HG02763 (cell line): Measurements from ENCODE around the gene JAK3.
"Not testable (repeated sequence)": the region's sequence is repeated elsewhere in the genome, so short reads cannot be mapped to it uniquely, and the experiment has no call there.

Experiments
- ATAC-seq: cut with Tn5 transposase; IDR thresholded peaks from one replicate; pipeline ENCODE4 v1.9.1; 2021; ENCODE audit warnings: mild to moderate bottlenecking, moderate library complexity; ENCODE audit not compliant: unreplicated experiment

JAK3 gene

DNA sequence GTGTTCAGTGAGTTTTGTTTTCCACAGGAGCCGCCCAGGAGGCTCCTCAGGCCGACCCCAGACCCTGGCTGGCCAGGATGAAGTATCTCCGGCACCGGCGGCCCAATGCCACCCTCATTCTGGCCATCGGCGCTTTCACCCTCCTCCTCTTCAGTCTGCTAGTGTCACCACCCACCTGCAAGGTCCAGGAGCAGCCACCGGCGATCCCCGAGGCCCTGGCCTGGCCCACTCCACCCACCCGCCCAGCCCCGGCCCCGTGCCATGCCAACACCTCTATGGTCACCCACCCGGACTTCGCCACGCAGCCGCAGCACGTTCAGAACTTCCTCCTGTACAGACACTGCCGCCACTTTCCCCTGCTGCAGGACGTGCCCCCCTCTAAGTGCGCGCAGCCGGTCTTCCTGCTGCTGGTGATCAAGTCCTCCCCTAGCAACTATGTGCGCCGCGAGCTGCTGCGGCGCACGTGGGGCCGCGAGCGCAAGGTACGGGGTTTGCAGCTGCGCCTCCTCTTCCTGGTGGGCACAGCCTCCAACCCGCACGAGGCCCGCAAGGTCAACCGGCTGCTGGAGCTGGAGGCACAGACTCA is 40.0 kb downstream of the JAK3 start:
- ATAC-seq: no peak

DNA sequence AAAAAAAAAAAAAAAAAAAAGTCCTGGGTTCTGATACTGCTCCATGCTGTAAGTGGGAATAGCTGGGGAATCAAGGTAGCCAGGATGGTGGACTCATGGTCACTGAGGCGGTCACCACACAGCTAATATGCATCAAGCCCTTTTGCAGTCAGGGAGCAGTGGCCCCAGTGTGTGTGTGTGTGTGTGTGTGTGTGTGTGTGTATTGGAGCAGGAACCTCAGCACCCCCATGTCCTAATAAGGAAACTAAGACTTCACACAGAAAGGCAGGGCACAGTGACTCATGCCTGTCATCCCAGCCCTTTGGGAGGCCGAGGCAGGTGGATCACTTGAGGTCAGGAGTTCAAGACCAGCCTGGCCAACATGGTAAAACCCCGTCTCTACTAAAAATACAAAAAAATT is 40.8 kb downstream of the JAK3 start:
- ATAC-seq: no peak

DNA sequence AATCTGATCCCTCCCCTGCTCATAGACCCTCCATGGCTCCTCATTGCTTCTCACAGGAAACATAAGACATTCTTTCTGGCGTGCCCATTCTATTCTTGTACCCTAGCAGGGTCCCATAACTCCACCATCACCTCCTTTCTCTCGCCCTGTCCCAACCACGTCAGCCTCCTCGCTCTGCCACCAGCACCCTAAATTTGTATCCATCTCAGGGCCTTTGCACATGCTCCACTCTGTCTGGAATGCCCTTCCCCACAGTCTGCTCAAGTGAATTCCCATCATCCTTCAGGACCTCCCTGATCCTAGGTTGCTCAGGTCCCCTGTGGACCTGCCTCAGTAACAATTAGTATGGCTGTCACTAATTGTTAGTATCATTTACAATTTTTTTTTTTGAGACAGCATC is 42.4 kb downstream of the JAK3 start:
- no peak for ATAC-seq

DNA sequence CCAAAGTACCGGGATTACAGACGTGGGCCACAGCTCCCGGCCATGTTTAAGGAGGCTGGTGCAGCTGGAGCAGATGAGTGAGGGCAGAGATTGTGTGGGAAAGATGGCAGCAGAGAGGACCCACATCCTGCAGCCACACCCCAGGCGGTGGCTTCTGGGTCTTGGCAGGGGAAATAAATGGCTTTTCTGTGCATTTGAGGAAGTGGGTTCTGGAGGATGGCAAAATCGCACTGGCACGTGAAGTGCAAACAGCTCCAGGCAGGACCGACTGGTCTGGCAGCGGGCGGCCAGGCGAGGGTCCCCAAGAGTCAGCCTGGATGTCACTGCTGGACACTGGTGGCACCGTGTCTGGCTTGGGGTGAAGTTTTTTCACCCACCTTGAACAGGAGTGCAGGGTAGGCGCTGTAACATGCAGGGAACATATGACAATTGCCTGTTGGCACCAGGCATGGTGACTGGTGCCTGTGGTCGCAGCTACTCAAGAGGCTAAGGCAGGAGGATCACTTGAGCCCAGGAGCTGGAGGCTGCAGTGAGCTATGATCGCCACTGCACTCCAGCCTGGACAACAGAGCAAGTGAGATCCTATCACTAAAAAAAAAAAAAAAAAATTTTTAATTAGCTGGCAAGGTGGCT is 44.4 kb downstream of the JAK3 start:
- no peak for ATAC-seq

DNA sequence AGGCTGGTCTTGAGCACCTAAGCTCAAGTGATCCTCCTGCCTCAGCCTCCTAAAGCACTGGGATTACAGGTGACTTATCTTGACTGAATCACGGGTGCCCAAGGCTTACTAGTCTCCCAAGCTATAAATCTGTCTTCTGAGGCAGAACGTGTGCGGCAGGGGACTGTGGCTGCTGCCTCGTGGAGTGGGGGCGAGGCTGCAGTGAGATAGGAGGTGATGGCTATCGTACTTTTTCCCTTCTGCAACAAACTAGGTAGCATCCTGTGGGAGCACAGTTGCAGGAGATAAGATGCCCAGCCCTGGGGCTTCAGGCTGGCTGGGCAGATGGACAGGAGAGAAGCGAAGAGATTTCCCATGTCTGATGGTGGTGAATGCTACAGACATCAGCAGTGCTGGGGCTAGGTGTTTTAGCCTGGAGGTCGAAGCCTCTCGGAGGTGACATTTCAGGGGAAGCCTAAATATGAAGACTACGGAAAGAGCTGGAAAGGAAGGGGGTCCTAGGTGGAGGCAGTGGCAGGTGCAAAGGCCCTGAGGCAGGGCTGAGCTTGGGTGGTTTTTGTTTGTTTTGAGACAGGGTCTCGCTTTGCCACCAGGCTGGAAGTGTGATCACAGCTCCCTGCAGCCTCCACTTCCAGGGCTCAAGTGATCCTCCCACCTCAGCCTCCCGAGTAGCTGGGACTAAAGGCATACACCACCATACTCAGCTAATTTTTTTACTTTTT is 45.5 kb downstream of the JAK3 start:
- ATAC-seq: no peak

DNA sequence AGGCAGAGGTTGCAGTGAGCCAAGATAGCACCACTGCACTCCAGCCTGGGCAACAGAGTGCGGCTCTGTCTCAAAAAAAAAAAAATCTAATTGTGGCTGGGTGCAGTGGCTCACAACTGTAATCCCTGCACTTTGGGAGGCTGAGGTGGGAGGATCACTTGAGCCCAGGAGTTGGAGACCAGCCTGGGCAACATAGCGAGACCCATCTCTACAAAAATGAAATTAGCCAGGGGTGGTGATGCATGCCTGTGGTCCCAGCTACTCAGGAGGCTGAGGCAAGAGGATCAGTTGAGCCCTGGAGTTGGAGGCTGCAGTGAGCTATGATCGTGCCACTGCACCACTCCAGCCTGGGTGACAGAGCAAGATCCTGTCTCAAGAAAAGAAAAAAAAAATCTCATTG is 49.2 kb downstream of the JAK3 start:
- not testable (repeated sequence) for ATAC-seq

DNA sequence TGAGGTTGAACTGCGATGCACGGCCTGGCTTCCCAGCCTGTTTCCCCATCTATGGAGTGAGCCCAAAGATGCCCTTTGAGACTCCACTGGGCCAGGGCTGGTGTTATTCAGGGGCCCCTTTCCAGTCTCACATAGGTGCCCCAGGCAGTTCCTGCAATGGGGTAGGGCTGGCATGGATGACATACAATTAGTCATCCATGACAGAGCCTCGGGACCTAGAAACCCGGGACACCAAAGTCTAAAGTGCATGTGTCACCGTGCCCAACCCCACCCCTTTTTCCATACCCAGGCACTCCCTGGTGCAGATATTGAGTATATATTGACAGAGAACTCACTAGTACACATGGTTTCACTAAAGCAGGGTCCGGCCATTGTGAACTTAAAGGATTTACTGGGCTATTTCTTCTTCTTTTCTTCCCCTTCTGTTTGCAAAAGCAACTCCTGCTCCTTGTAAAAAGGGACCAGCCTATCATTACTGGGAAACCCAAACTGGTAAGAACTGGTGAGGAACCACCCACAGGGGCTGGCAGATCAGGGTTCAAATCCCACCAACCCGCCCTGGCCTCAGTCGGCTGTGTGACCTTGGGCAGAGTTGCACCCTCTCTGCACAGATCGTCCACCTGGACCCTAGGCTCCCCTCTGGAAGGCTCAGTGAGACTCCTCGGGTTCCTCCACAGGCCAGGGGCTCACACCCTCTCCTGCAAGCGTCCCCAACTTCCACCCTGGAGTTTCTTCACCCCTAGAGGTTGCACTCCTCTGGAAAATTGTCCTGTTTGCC is 50.2 kb downstream of the JAK3 start:
- ATAC-seq: no peak

DNA sequence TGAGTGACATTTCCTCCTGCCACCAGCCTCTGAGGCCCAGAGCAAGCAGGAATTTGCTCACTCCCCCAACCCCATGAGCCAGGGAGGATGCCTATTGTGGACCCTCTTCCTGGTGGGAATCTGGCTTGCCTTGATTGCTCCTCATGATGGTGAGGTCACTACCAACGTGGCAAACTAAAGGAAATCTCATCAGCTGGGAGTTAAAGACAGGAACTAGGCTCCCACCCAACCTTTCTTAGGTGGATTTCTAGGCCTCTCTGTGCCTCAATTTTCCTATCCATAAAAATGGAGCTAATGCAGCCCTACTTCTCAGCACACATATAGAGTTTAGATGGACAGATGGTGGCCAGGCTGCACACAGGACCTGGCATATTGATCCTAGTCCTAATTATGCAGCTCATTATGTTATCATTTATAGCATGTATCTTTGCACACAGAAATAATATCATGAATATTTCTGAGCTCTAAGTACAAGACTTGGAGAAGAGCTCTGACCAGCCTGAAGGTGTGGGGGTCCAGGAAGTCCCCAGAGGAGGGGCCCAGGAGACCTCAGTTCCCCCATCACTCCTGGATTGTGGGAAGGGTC is 50.9 kb downstream of the JAK3 start:
- ATAC-seq: no peak

DNA sequence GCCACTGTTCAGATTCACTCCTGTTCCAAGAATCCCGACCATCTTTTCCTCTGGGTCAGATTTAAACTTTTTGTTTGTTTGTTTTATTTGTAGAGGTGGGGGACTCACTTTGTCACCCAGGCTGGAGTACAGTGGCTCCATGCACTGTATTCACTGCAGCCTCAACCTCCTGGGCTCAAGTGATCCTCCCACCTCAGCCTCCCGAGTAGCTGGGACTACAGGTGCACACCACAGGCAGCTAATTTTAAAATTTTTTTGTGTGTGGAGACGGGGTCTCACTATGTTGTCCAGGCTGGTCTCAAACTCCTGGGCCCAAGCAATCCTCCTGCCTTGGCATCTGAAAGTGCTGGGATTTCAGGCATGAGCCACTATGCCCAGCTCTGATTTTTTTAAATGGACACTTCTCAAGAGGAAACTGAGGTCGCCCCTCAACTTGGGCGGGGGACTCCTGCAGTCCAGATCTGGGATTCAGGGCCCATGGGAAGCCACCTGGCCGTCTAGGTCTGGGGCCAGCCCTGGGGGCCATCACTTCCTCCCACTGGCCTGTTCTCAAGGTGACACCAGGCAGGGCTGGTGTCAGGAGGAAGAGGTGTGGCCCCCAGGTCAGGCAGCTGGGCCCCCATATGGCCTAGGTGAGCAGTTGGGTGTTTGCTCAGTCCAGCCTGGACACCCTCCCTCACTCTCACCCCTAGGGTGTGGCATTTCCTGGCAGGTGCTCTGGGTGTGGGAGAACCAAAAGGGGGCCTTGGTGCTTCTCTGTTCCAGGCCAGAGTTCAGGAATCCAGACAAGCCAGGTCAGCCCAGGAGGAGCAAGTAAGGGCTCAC is 51.6 kb downstream of the JAK3 start:
- ATAC-seq: no peak

DNA sequence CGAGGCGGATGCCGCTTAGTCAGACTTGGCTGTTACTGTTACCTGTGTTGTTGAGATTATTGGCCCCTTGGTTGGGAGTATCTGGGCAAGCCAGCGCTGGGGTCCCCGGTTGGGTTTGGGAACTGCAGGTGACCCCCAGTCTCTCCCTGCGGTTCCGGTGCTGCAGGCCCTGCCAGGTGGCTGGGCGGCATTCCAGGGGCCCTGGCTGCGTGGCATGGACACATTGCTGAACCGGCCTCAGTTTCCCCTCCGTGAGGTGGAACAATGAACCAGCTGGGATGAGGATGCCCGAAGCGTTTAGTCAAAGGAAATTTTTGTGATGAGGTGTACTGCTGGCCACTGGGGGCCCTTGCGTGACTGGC is 52.3 kb downstream of the JAK3 start:
- no peak for ATAC-seq

DNA sequence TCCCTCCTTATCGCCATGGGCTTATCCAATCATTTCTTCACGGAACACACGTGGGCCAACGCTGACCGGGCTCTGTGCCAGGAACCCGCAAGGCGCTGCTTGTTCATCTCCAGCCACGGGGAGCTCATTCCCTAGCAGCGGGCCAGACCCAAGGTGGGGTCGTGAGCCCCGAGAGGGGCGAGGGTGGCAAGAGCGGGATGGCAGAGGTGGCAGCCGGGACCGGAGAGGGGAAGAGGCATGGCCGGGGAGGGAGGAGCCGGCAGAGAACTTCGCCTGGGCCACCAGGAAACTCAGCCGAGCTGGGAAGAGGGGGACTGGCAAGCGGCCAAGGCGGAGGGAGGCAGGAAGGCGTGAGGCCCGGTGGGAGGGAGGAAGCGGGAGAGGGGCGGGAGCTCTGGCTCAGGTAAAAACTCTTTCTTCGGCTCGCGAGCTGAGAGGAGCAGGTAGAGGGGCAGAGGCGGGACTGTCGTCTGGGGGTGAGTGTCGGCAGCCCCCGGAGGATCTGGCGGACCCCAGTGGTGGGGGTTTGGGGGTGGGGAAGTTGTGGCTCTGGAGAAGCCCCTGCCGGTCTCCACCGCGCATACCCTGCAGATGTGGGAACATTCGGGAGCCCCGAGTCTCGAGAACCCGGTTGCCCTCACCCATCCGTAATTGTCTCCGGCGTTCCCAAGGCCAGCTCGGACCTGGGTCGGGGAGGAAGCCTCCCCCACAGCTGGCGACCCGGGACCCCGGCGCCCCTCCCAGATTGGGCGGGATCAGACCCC is 52.9 kb downstream of the JAK3 start, which contains the start of gene B3GNT3:
Gene B3GNT3 (plus strand): TSS at position 408 of the 764 bp plus-strand sequence. CDS start 12,670 bp downstream, outside the sequence.
- no peak for ATAC-seq

DNA sequence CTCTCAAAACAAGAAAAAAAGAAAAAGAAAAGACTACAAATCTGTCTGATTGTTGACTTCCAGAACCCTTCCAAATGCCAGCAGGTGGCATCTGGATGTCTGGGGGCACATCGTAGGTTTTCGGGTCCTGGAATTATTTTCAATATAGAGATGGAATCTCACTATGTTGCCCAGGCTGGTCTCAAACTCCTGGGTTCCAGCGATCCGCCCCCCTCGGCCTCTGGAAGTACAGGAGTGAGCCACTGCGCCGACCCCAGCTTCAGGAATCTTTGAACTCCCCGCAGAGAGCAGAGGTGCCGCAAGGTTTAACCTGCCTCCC is 53.4 kb downstream of the JAK3 start:
- ATAC-seq: no peak

DNA sequence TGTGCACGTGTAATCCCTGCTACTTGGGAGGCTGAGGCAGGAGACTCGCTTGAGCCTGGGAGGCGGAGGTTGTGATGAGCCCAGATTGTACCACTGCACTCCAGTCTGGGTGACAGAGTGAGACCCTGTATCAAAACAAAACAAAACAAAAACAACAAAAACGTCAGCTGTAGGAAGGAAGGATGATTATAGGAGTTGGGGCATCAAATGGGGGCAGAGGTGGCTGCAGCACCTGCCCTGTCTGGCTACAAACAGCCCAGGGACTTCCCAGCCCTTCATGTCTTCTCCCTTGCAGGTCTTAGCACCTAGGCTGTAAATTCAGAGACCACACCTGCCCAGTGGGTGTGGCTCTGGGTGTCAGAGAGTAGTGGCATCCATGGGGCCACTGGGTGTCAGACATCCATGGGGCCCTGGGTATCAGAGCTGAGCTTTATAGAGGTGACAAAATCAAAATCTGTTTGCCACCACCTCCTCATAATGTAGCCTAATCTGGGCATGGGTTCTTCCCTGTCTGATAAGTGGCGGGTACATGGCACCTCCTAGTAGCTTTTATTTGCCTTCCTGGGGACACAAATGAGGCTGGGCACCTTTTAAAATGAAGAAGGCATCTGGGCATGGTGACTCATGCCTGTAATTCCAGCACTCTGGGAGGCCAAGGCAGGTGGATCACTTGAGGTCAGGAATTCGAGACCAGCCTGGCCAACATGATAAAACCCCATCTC is 57.6 kb downstream of the JAK3 start:
- no peak for ATAC-seq

DNA sequence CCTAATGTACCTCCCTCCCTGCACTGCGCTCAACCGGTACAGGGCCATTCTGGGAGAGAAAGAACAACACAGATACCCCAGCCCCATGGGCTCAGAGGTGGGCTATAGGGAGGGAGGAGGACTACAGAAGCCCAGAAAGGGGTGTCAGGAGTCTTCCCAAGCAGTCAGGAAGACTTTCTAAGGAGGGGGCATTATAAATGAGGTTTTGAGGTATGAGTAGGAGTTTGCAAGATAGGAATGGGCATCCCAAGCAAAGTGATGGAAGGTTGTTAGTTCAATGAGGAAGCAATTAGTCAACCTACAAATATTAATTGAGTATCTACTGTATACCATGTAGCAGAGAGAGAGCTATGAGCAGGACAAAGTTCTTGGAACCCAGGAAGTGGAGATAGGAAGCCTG is 59.1 kb downstream of the JAK3 start:
- ATAC-seq: no peak

DNA sequence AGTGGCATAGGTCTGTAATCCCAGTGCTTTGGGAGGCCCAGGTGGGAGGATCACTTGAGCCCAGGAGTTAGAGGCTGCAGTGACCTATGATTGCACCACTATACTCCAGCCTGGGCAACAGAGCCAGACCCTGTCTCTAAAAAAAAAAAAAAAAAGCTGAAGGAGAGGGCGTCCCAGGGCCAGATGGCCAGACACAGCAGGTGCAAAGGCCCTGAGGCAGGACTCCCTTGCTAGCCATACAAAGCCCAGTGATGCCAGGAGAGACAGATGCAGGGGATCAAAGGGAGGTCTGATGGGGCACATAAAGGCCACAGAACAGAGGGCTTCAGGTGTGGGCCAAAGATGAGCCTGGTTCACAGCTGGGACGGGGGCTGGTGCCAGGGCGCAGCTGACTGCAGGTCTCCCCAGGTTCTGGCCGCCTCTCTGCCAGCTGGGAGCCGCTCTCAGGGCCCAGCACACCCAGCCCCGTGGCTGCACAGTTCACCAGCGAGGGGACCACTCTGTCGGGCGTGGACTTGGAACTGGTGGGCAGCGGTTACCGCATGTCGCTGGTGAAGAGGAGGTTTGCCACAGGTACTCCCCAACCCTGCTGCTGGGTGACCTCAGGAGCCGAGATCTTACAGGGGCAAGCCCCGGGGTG is 60.4 kb downstream of the JAK3 start:
- ATAC-seq: no peak

DNA sequence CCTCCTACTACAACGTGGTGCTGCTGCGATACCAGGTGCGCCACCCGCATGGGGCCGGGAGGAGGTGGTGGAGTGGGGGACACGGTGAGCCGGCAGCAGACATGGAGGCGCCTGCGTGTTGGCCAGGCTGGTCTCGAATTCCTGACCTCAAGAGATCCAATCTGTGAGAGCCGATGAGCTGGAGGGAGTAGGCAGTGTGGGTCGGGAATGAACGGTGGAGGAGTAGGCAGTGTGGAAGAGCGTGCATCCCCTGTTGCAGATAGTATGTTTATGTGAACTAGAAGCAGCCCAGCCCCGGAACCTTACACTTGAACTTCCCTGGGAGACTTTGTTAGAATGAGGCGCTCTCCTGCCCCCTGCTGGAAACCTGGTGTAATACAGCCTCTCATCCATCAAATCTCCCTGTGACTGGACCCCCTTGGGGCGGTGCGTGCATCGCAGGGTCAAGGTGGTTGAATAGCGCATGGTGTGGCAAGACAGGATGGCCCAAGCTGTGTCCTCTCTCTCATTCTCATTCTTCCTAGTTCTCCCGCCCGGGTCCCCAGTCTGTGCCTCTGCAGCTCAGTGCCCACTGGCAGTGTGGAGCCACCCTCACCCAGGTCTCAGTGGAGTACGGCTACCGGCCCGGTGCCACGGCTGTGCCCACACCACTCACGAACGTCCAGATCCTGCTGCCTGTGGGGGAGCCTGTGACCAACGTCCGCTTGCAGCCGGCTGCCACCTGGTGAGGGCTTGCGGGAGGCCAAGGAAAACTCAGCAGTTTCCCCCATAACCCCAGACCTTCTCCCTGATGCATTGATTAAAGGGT is 63.4 kb downstream of the JAK3 start:
- ATAC-seq: no peak

DNA sequence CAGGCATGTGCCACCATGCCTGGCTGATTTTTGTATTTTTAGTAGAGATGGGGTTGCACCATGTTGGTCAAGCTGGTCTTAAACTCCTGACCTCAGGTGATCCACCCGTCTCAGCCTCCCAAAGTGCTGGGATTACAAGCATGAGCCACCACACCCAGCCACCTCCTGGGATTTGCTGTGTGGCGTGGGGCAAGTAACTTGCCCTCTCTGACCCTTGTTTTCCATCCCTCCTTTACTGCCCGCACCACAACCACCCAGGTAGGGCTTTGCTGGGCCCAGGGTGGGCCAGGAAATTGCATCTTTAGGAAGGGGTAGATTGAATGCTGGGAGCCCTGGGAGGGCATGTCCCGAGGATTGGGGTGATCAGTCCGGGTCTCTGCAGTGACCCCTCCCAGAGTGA is 64.1 kb downstream of the JAK3 start:
- ATAC-seq: not testable (repeated sequence)

DNA sequence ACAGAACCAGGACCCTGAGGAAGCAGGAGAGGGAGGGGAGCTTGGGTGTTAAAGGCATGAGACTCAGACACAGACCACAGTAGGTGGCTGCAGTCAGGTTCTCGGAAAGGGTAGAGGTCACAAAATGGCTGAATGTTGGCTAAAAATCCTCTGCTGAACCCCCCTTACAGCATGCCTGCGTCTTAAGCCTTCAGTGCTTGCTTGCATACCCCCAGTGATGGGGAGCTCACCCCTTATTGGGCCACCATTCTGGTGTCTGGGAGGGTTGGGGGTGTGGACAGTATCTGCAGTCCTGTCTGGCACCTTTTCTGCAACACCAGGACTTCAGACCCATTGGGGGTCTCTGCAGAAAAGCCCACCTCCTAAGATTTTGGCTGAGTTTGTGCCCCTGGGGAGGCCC is 67.0 kb downstream of the JAK3 start:
- ATAC-seq: no peak
